ENCODE measurements around the gene PDIA4. TPM values are rescaled to one million over a fixed set of nuclear protein-coding genes. Genes with fewer than 3 reads are reported as not detected.

The PDIA4 gene
- total RNA-seq, 1 experiment from 2014 or later, result 281 TPM

GRCh38 chr7:149053384-149053783 lies 25.1 kb upstream of the PDIA4 start:
- in situ Hi-C loops (cut with HindIII; ENCODE audit: low pct_unique_long_range_greater_than_20kb, low sequenced_read_pairs), result no loop called here
- no peak for DNase-seq (ENCODE audit: low read depth, low spot score)
- Histone ChIP-seq H3K27ac (ENCODE audit: low read length) (no peak overlapping the region), H3K9me3 (ENCODE audit: control insufficient read depth, insufficient read depth, low read depth, low read length) (no peaks in the 10 kb centered on the region), H3K4me1 (ENCODE audit: control insufficient read depth, insufficient read depth, low read length) (no peaks in the 10 kb centered on the region), H3K4me3 (ENCODE audit: low read depth in 2 of 2, low read length in 2 of 2) (no peak overlapping the region), H3K36me3 (ENCODE audit: control insufficient read depth, insufficient read depth, low read length) (no peaks in the 10 kb centered on the region), H3K27me3 (ENCODE audit: control insufficient read depth, insufficient read depth, low read length) (no peaks in the 10 kb centered on the region)
- intact Hi-C loops (cut with micrococcal nuclease; ENCODE audit: unreplicated experiment), result no loop called here
- ChIA-PET CTCF (no interaction called here), POLR2A (no interaction called here)
- TF ChIP-seq REST (IDR thresholded peaks at IDR 0.05; ENCODE audit: insufficient read depth in 1 of 2, low read depth in 2 of 2, low read length in 1 of 2), result no peak
- no peak for TF ChIP-seq SIN3A (IDR thresholded peaks at IDR 0.05; ENCODE audit: borderline replicate concordance, insufficient read depth, low read depth, low read length)
- TF ChIP-seq TCF7L2 (IDR thresholded peaks at IDR 0.05; ENCODE audit: low read depth, low read length), result no peak
- TF ChIP-seq CTCF (IDR thresholded peaks at IDR 0.05), result no peak
- no peak for ATAC-seq
- BruUV-seq (replicated peaks), result no TSS peak

- TF ChIP-seq POLR2AphosphoS5 (IDR thresholded peaks at IDR 0.05; ENCODE audit: low read depth, low read length) (no peak), SIN3A (IDR thresholded peaks at IDR 0.05; ENCODE audit: borderline replicate concordance, insufficient read depth, low read depth, low read length) (no peak), REST (IDR thresholded peaks at IDR 0.05; ENCODE audit: insufficient read depth in 1 of 2, low read depth in 2 of 2, low read length in 1 of 2) (no peak), TCF7L2 (IDR thresholded peaks at IDR 0.05; ENCODE audit: low read depth, low read length) (no peak), CTCF (IDR thresholded peaks at IDR 0.05) (no peak)
- no peaks in the 10 kb centered on the region for H3K27me3 ChIP-seq (ENCODE audit: control insufficient read depth, insufficient read depth, low read length)
- H3K9me3 ChIP-seq (ENCODE audit: control insufficient read depth, insufficient read depth, low read depth, low read length), result no peaks in the 10 kb centered on the region
- H3K36me3 ChIP-seq (ENCODE audit: control insufficient read depth, insufficient read depth, low read length), result no peaks in the 10 kb centered on the region
- CTCF ChIA-PET, result no interaction called here
- in situ Hi-C loops (cut with HindIII; ENCODE audit: low pct_unique_long_range_greater_than_20kb, low sequenced_read_pairs), result no loop called here
- BruUV-seq (replicated peaks), result no TSS peak
- DNase-seq (ENCODE audit: low read depth, low spot score), result no peak
- H3K27ac ChIP-seq (ENCODE audit: low read length), result no peak overlapping the region
- POLR2A ChIA-PET, result interaction anchor here (0.5 kb wide), 1 partner anchor 9 kb away, joined by 8 read pairs; no protein-coding TSS in a partner anchor
- no peak overlapping the region for H3K4me3 ChIP-seq (ENCODE audit: low read depth in 2 of 2, low read length in 2 of 2)
- no peaks in the 10 kb centered on the region for H3K4me1 ChIP-seq (ENCODE audit: control insufficient read depth, insufficient read depth, low read length)
- ATAC-seq, result no peak; the same call in 1 of the 2 replicates
- intact Hi-C loops (cut with micrococcal nuclease; ENCODE audit: unreplicated experiment), result no loop called here
Observed at GRCh38 chr7:149050941-149051340, 22.6 kb upstream of the PDIA4 start.
